GM18519 (cell line): ENCODE data around the gene SSTR4.

Experiments
- ATAC-seq: cut with Tn5 transposase; IDR thresholded peaks from one replicate; pipeline ENCODE4 v1.9.1; 2021; ENCODE audit warnings: mild to moderate bottlenecking, moderate library complexity; ENCODE audit not compliant: unreplicated experiment, low FRiP score

SSTR4 gene

DNA sequence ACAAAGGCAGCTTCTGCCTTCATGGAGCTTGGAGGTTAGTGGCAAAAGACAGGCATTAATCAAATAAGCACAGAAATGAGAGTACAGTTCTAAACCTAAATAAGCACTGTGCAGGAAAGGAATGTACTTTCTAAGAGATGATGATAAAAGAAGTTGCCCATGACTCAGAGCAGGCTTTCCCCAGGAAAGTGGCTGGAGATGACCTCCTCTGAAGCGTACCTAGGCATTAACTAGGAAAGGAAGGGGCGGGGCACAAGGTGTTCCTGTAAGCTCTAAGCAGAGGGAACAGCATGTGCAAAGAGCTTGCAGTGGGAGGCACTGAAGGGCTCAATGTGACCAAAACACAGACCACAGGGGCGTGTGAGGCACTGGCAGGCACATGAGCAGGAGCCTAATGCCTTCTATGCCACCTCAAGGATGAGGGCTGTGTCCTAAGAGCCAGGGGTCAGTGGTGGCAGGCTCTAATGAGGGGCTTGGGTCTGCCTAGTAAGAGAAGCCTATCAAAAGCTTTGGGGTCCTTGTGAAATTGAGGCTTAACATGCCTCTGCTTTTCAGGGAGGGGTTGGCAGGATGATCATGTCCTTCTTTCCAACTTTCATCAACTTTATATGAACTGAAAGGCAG lies 4.9 kb downstream of the SSTR4 start:
- ATAC-seq = no peak

DNA sequence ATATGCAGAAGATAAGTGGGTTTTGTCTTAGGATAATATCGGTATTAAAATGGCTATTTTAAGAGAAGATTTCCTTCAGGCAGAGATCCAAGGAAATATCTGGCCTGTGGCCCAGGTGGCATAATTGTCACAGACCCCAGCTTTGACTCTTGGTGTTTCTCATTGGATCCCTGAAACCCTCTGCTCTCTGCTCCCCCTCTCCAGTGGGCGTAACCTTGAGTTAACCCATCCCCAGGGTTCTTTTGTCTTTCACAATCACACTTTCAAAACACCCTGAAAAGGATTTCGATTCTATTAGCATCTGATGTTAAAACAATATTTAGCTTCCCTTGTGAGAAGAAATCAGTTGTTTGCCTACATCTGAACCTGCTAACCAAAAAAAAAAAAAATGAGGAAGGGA lies 7.2 kb downstream of the SSTR4 start:
- ATAC-seq = no peak

- ATAC-seq = no peak
Measured at GRCh38 chr20:23043376-23043775, 8.3 kb downstream of the SSTR4 start.

GRCh38 chr20:23046431-23046830 lies 11.3 kb downstream of the SSTR4 start:
- ATAC-seq = no peak

GRCh38 chr20:23047001-23047737 lies 12.1 kb downstream of the SSTR4 start:
- no peak for ATAC-seq

- no peak for ATAC-seq
Measured at GRCh38 chr20:23047738-23048214, 12.7 kb downstream of the SSTR4 start.

DNA sequence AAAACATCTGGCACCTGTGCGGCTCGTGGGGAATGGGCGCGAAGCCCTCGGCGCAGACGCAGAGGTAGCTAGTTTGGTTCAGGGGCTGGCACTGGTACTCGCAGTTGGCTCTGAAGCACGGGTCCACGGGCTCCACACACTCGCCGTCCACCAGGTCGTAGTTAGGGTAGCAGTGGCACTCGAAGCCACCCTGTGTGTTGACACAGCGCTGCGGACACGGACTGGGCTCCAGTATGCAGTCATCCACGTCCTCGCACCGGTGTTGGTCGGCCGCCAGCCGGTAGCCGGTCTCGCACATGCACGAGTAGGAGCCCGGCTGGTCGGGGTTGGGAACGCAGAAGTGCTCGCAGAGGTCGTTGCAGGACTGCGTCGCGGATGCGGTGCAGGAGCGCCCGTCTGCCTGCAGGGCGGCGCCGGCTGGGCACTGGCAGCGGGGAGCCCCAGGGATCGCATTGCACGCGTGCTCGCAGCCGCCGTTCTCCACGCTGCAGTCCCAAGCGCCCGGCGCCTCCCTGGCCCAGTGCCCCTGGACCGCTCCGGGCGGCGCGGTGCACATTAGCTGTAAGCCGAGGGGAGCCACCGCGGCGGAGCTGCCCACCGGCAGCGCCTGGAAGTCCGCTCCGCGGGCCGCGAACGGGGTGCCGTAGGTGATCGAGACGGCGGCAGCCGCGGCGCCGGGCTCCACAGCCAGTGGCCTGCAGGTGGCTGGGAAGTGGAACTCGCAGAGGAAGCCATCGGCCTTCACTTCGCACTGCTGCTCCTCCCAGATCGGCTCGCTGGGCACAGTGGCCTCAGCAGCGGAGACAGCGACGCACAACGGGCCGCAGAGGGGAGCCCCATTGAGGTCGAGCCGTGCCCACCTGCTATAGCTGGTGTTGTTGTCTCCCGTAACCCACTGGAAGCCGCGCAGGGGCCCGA lies 13.4 kb downstream of the SSTR4 start:
- no peak for ATAC-seq

GRCh38 chr20:23049201-23050075 lies 14.3 kb downstream of the SSTR4 start, which contains the start of gene THBD:
Gene THBD, minus strand, starts transcription at chr20:23049672. Its CDS starts 168 bp downstream, at chr20:23049504.
- no peak for ATAC-seq

GRCh38 chr20:23050076-23050838 lies 15.1 kb downstream of the SSTR4 start:
- ATAC-seq = no peak

- ATAC-seq = no peak
Measured at GRCh38 chr20:23050847-23051627, 15.9 kb downstream of the SSTR4 start.

DNA sequence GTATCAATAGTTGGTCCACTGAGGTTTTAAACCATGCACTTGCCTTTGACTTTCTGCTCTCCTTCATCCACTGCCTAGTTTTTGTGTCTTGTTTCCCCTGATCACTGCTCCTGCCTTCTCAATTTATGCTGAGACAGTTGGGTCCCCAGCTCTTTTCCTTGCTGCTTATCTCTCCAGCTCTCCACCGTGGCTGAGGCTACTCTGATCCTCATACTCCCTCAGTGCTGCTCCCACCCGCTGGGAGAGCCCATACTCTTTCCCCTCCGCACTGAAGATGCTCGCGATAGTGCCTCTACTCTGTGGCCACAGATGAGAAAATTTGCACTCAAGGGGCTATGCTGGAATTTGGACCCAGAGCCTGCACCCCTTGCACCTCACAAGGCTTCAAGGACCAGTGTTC lies 17.8 kb downstream of the SSTR4 start:
- no peak for ATAC-seq

GRCh38 chr20:23058240-23058639 lies 23.1 kb downstream of the SSTR4 start:
- ATAC-seq = no peak

DNA sequence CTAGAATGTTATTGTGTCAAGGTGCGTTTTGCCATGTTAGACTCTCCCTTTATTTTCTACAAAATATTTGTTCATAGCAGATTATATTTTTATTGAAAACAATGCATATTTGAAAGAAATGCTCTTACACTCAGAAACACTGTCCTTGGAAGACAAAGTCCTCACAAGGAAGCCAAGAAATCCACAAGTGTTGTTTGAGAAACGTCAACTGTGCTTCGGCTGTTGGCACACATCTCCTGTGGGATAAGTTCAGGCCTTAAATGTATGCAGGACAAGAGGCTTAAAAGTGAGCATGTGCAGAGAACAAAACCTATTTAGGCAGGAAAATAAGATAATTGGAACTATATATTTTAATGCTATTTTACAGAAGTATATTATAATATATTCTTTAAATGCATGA lies 23.9 kb downstream of the SSTR4 start:
- ATAC-seq = no peak

- no peak for ATAC-seq
Measured at GRCh38 chr20:23059846-23060245, 24.7 kb downstream of the SSTR4 start.

DNA sequence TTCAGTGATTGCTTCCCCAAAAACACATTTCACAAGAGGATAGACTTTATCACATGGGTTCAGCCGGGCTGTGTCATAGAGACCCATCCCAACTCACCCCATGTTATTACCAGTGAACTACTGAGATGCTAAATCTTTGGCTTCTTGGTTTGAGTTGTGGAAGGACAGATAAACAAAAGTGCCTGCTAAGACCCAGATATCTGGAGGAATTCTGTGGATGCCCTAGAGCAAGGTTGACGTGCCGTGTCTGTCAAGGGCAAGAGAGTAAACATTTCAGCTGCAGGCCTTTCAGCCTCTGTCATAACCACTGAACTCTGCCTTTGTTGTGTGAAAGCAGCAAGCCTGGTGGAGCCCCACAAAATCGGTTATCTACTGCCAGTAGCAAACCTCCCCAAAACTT lies 25.5 kb downstream of the SSTR4 start:
- ATAC-seq = no peak

DNA sequence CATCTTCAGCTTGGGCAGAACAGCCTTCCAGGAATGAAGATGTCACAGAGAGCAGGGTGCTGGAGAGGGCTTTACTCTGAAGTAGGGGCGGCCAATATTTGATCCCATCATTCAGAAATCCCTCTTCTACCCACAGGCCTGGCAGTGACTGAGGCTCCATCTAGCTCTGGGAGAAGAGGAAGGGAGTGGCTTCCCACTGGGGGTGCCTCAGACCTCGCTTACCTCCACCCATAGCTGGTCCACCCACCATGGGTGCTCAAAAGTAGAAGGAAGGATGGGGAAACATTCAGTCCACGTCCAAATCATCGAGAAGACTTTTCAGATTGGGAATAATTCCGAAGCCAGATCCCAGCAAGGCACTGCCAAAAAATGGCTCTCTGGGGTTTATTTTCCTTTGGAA lies 26.1 kb downstream of the SSTR4 start:
- no peak for ATAC-seq

DNA sequence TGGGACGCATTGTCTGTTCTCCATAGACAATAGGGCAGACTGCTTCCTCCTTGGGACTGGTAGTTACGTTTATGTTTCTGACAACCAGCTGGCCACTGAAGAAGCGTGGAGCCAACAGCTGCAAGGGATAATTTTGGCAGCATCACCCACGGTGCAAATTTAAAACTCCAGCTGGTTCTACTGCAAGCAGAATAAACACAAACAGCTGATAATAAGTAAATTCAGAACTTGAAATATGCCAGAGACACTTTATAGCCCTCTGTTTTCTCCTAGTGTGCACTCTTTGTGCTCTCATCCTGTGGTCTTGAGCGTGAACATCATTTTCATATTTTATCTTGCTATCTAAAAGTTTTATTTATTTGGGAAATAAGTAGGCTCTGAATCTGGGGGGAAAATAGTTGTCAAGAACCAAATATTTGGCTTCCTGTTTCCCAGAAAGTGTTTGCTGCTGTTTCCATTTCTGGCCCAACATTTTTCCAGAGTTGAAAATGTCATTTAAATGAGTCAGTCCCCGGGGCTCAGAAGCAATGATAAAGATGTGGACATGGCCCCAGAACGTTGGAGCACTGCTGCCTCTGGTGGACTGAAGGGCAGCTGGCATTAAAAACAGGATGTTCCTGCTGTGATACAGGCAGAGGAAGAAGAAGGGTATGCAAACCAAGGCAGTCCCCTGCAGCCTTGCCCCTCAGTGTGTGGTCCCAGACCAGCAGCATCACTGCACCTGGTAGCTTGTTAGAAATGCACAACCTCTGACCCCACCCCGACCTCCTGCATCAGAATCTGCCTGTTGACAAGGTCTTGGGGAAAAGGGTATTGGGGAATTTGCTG lies 26.8 kb downstream of the SSTR4 start:
- ATAC-seq = no peak

DNA sequence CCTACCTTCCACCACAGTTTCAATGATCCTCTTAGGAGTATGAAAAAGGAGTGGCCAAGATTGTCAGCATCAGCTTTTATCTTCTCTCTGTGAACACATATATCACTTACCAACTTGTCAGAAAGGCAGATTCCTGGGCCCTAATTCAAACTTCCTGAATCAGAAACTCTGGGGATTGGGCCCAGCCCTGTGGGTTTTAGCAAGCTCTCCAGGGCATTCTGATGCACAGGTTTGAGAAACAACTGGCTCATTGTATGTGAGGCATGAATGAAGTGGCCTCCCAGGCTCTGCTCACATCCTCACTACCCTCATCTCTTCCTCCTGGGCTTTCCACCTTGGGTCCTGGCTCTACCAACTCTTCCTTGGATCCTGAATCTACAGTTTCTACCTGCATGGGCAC lies 27.5 kb downstream of the SSTR4 start:
- no peak for ATAC-seq
